HCT116 (cell line): ENCODE data around the gene STIM1. TPM values are rescaled to one million over a fixed set of nuclear protein-coding genes. Genes with fewer than 3 reads are reported as not detected.

Experiments used
- ATAC-seq: fragments of 200-7000 bp; cut with Tn5 transposase; 2 replicates; pipeline ENCODE4 v1.9.1; 2020; ENCODE audit warnings: mild to moderate bottlenecking, moderate library complexity
- BruUV-seq: library from RNA; stranded (reverse); fragments of 400-500 nt; replicated peaks from 2 replicates; lab custom pipeline; 2021; lab: Mats Ljungman, UMichigan
- CTCF ChIA-PET: fragments of 300-600 bp; sonication (Branson Sonifier 250); formaldehyde crosslinking; loops from one replicate; lab custom pipeline; 2021; ENCODE audit warnings: antibody characterized with exemption; lab: Charles Lee
- POLR2A ChIA-PET: fragments of 300-600, 350-600 bp; sonication (Branson Sonifier 250); formaldehyde crosslinking; loops from one replicate; lab custom pipeline; 2021; ENCODE audit warnings: antibody characterized with exemption; lab: Charles Lee
- RAD21 ChIA-PET, 2 experiments: fragments of 300-600 bp; sonication (Branson Sonifier 250); formaldehyde crosslinking; loops; one replicate each; lab custom pipeline; 2023; ENCODE audit warnings: low total read pairs in 2 of 2; ENCODE audit not compliant: uncharacterized antibody in 2 of 2, unreplicated experiment in 2 of 2, low non-redundant PET in 1 of 2; lab: Charles Lee
- DNase-seq: peaks from one replicate; pipeline ENCODE4 v3.0.0-alpha.2; 2010; ENCODE audit warnings: low read depth, low spot score
- H2AFZ ChIP-seq: fragments of 200-600 bp; shearing (Covaris generic), sonication (generic); 2 replicates; pipeline ENCODE4 v1.6.1; 2017; ENCODE audit warnings: low read depth, mixed run types, mixed read lengths, antibody characterized with exemption, low read length; ENCODE audit not compliant: poor library complexity, severe bottlenecking
- H3K27ac ChIP-seq: 2 replicates; pipeline ENCODE4 v1.5.1; 2012; ENCODE audit warnings: low read depth, low read length
- H3K27me3 ChIP-seq: fragments of 200-600 bp; sonication (generic); 2 replicates; pipeline ENCODE4 v1.6.1; 2016; ENCODE audit warnings: mixed run types, low read length, mixed read lengths; ENCODE audit not compliant: insufficient read depth
- H3K36me3 ChIP-seq, 2 experiments: fragments of 200-500 bp in 1 of 2; fragments of 200-600 bp in 1 of 2; sonication (Bioruptor generic) in 1 of 2; sonication (generic) in 1 of 2; 2 replicates each; pipeline versions ENCODE4 v1.5.1 to v1.6.1; 2014 to 2016; ENCODE audit warnings: low read length in 2 of 2, inconsistent platforms in 1 of 2, mixed read lengths in 1 of 2, mixed run types in 1 of 2; ENCODE audit not compliant: insufficient read depth in 2 of 2, control insufficient read depth in 1 of 2
- H3K4me1 ChIP-seq, 2 experiments: fragments of 200-600 bp in 1 of 2; sonication (generic) in 1 of 2; 2 replicates each; pipeline versions ENCODE4 v1.5.1 to v1.6.1; 2012 to 2017; ENCODE audit warnings: low read length in 2 of 2, inconsistent platforms in 1 of 2, mild to moderate bottlenecking in 1 of 2, mixed read lengths in 1 of 2, mixed run types in 1 of 2, moderate library complexity in 1 of 2; ENCODE audit not compliant: insufficient read depth in 2 of 2, control insufficient read depth in 1 of 2
- H3K4me2 ChIP-seq: fragments of 200-600 bp; sonication (generic); 2 replicates; pipeline ENCODE4 v1.6.1; 2017; ENCODE audit warnings: mixed run types, low read length, mixed read lengths
- H3K4me3 ChIP-seq, 2 experiments: fragments of 200-600 bp in 1 of 2; sonication (generic) in 1 of 2; replicated peaks in 1 of 2; 2 replicates each; pipeline ENCODE4 v1.5.1; 2011 to 2016; ENCODE audit warnings: low read length in 2 of 2, control low read depth in 1 of 2, low read depth in 1 of 2, mild to moderate bottlenecking in 1 of 2, mixed read lengths in 1 of 2, mixed run types in 1 of 2
- H3K79me2 ChIP-seq: fragments of 200-600 bp; sonication (generic); 2 replicates; pipeline ENCODE4 v1.6.1; 2017; ENCODE audit warnings: mild to moderate bottlenecking, mixed run types, low read length, moderate library complexity, mixed read lengths; ENCODE audit not compliant: insufficient read depth
- H3K9ac ChIP-seq: fragments of 200-600 bp; sonication (generic); 2 replicates; pipeline ENCODE4 v1.6.1; 2016; ENCODE audit warnings: low read length, mixed read lengths
- H3K9me2 ChIP-seq: fragments of 200-600 bp; sonication (generic), shearing (Covaris generic); 2 replicates; pipeline ENCODE4 v1.6.1; 2017; ENCODE audit warnings: mixed run types, mild to moderate bottlenecking, moderate library complexity; ENCODE audit not compliant: insufficient read depth
- H3K9me3 ChIP-seq, 2 experiments: fragments of 200-500 bp in 1 of 2; fragments of 200-600 bp in 1 of 2; sonication (Bioruptor generic) in 1 of 2; sonication (generic) in 1 of 2; 2 replicates each; pipeline ENCODE4 v1.6.1; 2014 to 2017; ENCODE audit warnings: low read length in 2 of 2, mixed read lengths in 2 of 2, inconsistent platforms in 1 of 2, low read depth in 1 of 2, mild to moderate bottlenecking in 1 of 2, mixed run types in 1 of 2, moderate library complexity in 1 of 2; ENCODE audit not compliant: control insufficient read depth in 1 of 2, insufficient read depth in 1 of 2
- H4K20me1 ChIP-seq: fragments of 200-600 bp; sonication (generic), shearing (Covaris generic); 2 replicates; pipeline ENCODE4 v1.6.1; 2017; ENCODE audit warnings: mixed run types, mild to moderate bottlenecking, moderate library complexity; ENCODE audit not compliant: insufficient read depth
- CEBPB ChIP-seq: IDR thresholded peaks from 2 replicates; pipeline ENCODE4 v1.6.1; 2012; ENCODE audit warnings: low read depth
- ELF1 ChIP-seq: IDR thresholded peaks from 2 replicates; pipeline ENCODE4 v1.6.1; 2012; ENCODE audit warnings: low read depth, borderline replicate concordance
- EZH2 ChIP-seq: fragments of 200-600 bp; sonication (generic); IDR thresholded peaks from 2 replicates; pipeline ENCODE4 v1.6.1; 2017; ENCODE audit warnings: antibody characterized with exemption, mixed run types
- JUND ChIP-seq: IDR thresholded peaks from 2 replicates; pipeline ENCODE4 v1.6.1; 2012
- POLR2A ChIP-seq: IDR thresholded peaks from 2 replicates; pipeline ENCODE4 v1.7.0; 2011; ENCODE audit warnings: borderline replicate concordance; ENCODE audit not compliant: insufficient read depth, insufficient read length; ENCODE audit errors: extremely low read depth
- POLR2AphosphoS5 ChIP-seq: IDR thresholded peaks from 2 replicates; pipeline ENCODE4 v1.6.1; 2011; ENCODE audit warnings: mild to moderate bottlenecking, low read depth, low read length, moderate library complexity
- SIN3A ChIP-seq: IDR thresholded peaks from 2 replicates; pipeline ENCODE4 v1.6.1; 2012; ENCODE audit warnings: low read depth
- SP1 ChIP-seq: IDR thresholded peaks from 2 replicates; pipeline ENCODE4 v1.6.1; 2012; ENCODE audit warnings: low read depth
- TCF7L2 ChIP-seq: IDR thresholded peaks from 2 replicates; pipeline ENCODE4 v1.7.0; 2011; ENCODE audit warnings: borderline replicate concordance, inconsistent platforms; ENCODE audit not compliant: insufficient read depth, insufficient read length; ENCODE audit errors: extremely low read depth
- YY1 ChIP-seq: IDR thresholded peaks from 2 replicates; pipeline ENCODE4 v1.6.1; 2011; ENCODE audit warnings: low read length, low read depth, moderate library complexity, mild to moderate bottlenecking; ENCODE audit not compliant: insufficient replicate concordance; ENCODE audit errors: extremely low read depth
- ZFX ChIP-seq: fragments of 450-650 bp; IDR thresholded peaks from 2 replicates; pipeline ENCODE4 v1.6.1; 2017
- intact Hi-C: fragments of 100-400 bp; cut with micrococcal nuclease; formaldehyde crosslinking; loops from 2 replicates; pipeline ENCODE4 v1.10.0; 2022
- total RNA-seq: library from RNA; stranded (reverse); gene quantifications from one replicate; pipeline ENCODE4 v1.2.1, GENCODE V29; 2021; ENCODE audit not compliant: unreplicated experiment
- TF ChIP-seq, protein P1 (sequence below), 3 experiments: fragments of 200-600 bp in 1 of 3; sonication (generic) in 1 of 3; IDR thresholded peaks in 2 of 3; conservative IDR thresholded peaks in 1 of 3; 2 replicates each; pipeline ENCODE4 v1.5.1; 2012 to 2017; ENCODE audit warnings: low read depth in 2 of 3, low read length in 2 of 3, antibody characterized with exemption in 1 of 3, borderline replicate concordance in 1 of 3, control low read depth in 1 of 3, mild to moderate bottlenecking in 1 of 3, mixed read lengths in 1 of 3, mixed run types in 1 of 3, moderate library complexity in 1 of 3; ENCODE audit not compliant: insufficient read depth in 1 of 3
- TF ChIP-seq, protein P2 (sequence below): IDR thresholded peaks from 2 replicates; pipeline ENCODE4 v1.6.1; 2012; ENCODE audit warnings: low read depth
- TF ChIP-seq, protein P3 (sequence below): IDR thresholded peaks from 2 replicates; pipeline ENCODE4 v1.6.1; 2012
- TF ChIP-seq, protein P4 (sequence below): IDR thresholded peaks from 2 replicates; pipeline ENCODE4 v1.6.1; 2012

STIM1 gene
- total RNA-seq, 1 experiment from 2014 or later, result 22.3 TPM

DNA sequence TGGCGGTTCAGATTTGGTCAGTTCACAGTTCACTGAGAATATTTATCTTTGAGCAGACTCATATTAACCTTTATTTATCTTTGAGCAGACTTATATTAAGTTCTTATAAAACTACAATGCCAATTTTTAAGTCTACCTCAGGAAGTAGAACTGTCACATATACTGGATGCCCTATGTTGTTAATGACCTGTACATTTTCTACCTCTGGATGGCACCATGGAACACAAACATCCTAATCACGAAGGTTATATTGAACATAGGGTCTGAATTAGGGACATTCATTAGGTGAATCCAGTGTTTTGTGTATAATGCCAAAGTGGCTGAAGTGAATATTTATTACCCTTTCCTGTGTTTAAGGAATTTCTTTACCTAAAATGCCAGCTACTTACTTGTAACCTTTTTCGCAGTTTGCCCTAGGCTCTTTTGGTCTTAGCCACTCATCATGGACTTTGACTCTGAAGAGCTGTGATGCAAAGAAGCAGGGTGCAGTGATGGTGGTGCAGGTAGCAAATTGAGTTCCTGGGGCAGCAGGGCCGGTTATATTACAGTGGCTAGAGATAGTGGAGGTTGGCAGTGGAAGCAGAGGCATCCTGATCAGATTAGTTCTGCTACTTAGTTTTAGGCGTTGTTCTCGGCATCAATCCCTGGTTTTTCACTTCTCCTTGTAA is 71.8 kb downstream of the STIM1 start:
- H3K27ac ChIP-seq, result no peak overlapping the region
- intact Hi-C loops, result no loop called here

DNA sequence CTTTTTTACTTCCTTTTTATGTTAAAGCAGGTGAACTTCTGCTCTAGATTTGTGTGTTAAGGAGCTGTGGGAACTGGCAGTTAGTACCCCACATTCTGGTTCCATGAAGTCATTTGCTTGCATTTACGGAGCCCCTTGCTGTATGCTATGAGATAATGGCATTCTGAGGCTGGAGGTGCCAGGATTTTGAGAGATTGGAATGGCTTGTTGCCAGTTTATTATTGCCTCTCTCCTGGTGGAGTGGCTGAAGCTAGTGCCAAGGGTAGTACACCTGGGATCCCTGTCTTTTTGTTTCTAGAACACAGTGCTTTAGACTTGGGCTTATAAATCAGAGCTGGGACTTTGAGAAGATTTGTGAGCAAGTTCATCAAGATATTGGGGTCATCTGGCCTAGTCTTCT is 73.8 kb downstream of the STIM1 start:
- no TSS peak for BruUV-seq
- Histone ChIP-seq H4K20me1 (no peaks in the 10 kb centered on the region), H3K9ac (no peak overlapping the region), H2AFZ (no peak overlapping the region), H3K9me3 (no peaks in the 10 kb centered on the region), H3K79me2 (no peaks in the 10 kb centered on the region), H3K36me3 (no peaks in the 10 kb centered on the region), H3K4me2 (no peak overlapping the region), H3K27ac (no peak overlapping the region), H3K9me2 (no peaks in the 10 kb centered on the region), H3K27me3 (no peaks in the 10 kb centered on the region), H3K4me3 (no peak overlapping the region), H3K4me1 (no peaks in the 10 kb centered on the region)
- DNase-seq (no peak), ATAC-seq (no peak)
- RAD21 ChIA-PET, result no interaction called here
- intact Hi-C loops, result no loop called here
- POLR2A ChIA-PET, result no interaction called here
- CTCF ChIA-PET, result no interaction called here
- no peak for TF ChIP-seq EZH2
- TF ChIP-seq, protein P1, sequence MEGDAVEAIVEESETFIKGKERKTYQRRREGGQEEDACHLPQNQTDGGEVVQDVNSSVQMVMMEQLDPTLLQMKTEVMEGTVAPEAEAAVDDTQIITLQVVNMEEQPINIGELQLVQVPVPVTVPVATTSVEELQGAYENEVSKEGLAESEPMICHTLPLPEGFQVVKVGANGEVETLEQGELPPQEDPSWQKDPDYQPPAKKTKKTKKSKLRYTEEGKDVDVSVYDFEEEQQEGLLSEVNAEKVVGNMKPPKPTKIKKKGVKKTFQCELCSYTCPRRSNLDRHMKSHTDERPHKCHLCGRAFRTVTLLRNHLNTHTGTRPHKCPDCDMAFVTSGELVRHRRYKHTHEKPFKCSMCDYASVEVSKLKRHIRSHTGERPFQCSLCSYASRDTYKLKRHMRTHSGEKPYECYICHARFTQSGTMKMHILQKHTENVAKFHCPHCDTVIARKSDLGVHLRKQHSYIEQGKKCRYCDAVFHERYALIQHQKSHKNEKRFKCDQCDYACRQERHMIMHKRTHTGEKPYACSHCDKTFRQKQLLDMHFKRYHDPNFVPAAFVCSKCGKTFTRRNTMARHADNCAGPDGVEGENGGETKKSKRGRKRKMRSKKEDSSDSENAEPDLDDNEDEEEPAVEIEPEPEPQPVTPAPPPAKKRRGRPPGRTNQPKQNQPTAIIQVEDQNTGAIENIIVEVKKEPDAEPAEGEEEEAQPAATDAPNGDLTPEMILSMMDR (IDR thresholded peaks at IDR 0.05 in 2 of 3, conservative IDR thresholded peaks at IDR 0.05 in 1 of 3; ENCODE audit: borderline replicate concordance in 1 of 3, insufficient read depth in 1 of 3, low read depth in 2 of 3, low read length in 2 of 3), result no peak
- no peak for TF ChIP-seq SIN3A
- TF ChIP-seq, protein P2, sequence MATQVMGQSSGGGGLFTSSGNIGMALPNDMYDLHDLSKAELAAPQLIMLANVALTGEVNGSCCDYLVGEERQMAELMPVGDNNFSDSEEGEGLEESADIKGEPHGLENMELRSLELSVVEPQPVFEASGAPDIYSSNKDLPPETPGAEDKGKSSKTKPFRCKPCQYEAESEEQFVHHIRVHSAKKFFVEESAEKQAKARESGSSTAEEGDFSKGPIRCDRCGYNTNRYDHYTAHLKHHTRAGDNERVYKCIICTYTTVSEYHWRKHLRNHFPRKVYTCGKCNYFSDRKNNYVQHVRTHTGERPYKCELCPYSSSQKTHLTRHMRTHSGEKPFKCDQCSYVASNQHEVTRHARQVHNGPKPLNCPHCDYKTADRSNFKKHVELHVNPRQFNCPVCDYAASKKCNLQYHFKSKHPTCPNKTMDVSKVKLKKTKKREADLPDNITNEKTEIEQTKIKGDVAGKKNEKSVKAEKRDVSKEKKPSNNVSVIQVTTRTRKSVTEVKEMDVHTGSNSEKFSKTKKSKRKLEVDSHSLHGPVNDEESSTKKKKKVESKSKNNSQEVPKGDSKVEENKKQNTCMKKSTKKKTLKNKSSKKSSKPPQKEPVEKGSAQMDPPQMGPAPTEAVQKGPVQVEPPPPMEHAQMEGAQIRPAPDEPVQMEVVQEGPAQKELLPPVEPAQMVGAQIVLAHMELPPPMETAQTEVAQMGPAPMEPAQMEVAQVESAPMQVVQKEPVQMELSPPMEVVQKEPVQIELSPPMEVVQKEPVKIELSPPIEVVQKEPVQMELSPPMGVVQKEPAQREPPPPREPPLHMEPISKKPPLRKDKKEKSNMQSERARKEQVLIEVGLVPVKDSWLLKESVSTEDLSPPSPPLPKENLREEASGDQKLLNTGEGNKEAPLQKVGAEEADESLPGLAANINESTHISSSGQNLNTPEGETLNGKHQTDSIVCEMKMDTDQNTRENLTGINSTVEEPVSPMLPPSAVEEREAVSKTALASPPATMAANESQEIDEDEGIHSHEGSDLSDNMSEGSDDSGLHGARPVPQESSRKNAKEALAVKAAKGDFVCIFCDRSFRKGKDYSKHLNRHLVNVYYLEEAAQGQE, result no peak
- TF ChIP-seq YY1, result no peak
- no peak for TF ChIP-seq SP1
- TF ChIP-seq, protein P3, sequence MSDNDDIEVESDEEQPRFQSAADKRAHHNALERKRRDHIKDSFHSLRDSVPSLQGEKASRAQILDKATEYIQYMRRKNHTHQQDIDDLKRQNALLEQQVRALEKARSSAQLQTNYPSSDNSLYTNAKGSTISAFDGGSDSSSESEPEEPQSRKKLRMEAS, result no peak

More for the DNA sequence above, 71.8 kb downstream of the STIM1 start:
- no peak for TF ChIP-seq POLR2A
- TF ChIP-seq ZFX, result no peak
- TF ChIP-seq ELF1, result no peak
- TF ChIP-seq JUND, result no peak
- no peak for TF ChIP-seq POLR2AphosphoS5
- no peak for TF ChIP-seq TCF7L2
- TF ChIP-seq, protein P4, sequence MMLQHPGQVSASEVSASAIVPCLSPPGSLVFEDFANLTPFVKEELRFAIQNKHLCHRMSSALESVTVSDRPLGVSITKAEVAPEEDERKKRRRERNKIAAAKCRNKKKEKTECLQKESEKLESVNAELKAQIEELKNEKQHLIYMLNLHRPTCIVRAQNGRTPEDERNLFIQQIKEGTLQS, result no peak
- TF ChIP-seq CEBPB, result no peak
- no peak for ATAC-seq
- Histone ChIP-seq H3K9ac (no peak overlapping the region), H3K4me3 (no peak overlapping the region), H3K9me3 (no peaks in the 10 kb centered on the region), H4K20me1 (no peaks in the 10 kb centered on the region), H2AFZ (no peak overlapping the region), H3K4me2 (no peak overlapping the region), H3K79me2 (no peaks in the 10 kb centered on the region), H3K4me1 (no peaks in the 10 kb centered on the region), H3K9me2 (no peaks in the 10 kb centered on the region), H3K36me3 (no peaks in the 10 kb centered on the region), H3K27me3 (no peaks in the 10 kb centered on the region)
- CTCF ChIA-PET, result no interaction called here
- POLR2A ChIA-PET, result no interaction called here
- no TSS peak for BruUV-seq
- no peak for DNase-seq
- RAD21 ChIA-PET, result no interaction called here
